Panc1 (cell line): ENCODE measurements around the gene WDR86.

Source experiments
- POLR2AphosphoS5 ChIP-seq: IDR thresholded peaks from 2 replicates; pipeline ENCODE4 v1.6.1; 2012; ENCODE audit warnings: mild to moderate bottlenecking, low read depth, low read length, moderate library complexity
- SIN3A ChIP-seq: IDR thresholded peaks from 2 replicates; pipeline ENCODE4 v1.6.1; 2012; ENCODE audit warnings: low read depth, mild to moderate bottlenecking, low read length, moderate library complexity, borderline replicate concordance; ENCODE audit not compliant: insufficient read depth
- TCF7L2 ChIP-seq: IDR thresholded peaks from 2 replicates; pipeline ENCODE4 v1.6.1; 2011; ENCODE audit warnings: mild to moderate bottlenecking, low read depth, low read length, inconsistent platforms
- TF ChIP-seq, protein P1 (sequence below): fragments of 450-650 bp; IDR thresholded peaks from 2 replicates; pipeline ENCODE4 v1.5.1; 2017; ENCODE audit warnings: mild to moderate bottlenecking
- TF ChIP-seq, protein P2 (sequence below), 2 experiments: IDR thresholded peaks; 2 replicates each; pipeline ENCODE4 v1.6.1; 2011 to 2012; ENCODE audit warnings: low read depth in 2 of 2, control low read depth in 1 of 2, low read length in 1 of 2, mild to moderate bottlenecking in 1 of 2, moderate library complexity in 1 of 2; ENCODE audit not compliant: insufficient read depth in 1 of 2

DNA sequence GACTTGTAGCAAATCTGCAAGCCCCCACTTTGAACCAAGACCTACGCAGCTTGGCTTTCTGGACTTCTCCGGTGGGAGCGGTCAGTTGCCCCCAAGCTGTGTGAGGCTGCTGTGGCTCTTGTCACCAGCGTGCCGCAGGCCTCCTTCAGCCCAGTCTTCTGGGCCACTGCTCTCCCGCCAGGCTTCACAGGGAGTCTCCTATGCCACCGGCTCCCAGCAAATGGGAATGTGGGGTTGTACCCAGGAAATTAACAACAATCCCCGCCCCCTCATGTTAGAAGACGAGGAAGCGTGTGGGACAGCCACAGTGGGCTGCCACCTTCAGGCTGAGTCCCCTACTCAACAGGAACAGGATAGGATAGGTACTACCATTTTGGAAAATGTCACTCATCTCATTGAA is 4.2 kb downstream of the WDR86 start:
- TF ChIP-seq, protein P1, sequence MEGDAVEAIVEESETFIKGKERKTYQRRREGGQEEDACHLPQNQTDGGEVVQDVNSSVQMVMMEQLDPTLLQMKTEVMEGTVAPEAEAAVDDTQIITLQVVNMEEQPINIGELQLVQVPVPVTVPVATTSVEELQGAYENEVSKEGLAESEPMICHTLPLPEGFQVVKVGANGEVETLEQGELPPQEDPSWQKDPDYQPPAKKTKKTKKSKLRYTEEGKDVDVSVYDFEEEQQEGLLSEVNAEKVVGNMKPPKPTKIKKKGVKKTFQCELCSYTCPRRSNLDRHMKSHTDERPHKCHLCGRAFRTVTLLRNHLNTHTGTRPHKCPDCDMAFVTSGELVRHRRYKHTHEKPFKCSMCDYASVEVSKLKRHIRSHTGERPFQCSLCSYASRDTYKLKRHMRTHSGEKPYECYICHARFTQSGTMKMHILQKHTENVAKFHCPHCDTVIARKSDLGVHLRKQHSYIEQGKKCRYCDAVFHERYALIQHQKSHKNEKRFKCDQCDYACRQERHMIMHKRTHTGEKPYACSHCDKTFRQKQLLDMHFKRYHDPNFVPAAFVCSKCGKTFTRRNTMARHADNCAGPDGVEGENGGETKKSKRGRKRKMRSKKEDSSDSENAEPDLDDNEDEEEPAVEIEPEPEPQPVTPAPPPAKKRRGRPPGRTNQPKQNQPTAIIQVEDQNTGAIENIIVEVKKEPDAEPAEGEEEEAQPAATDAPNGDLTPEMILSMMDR: no peak
- TF ChIP-seq POLR2AphosphoS5: no peak
- no peak for TF ChIP-seq TCF7L2
- TF ChIP-seq, protein P2, sequence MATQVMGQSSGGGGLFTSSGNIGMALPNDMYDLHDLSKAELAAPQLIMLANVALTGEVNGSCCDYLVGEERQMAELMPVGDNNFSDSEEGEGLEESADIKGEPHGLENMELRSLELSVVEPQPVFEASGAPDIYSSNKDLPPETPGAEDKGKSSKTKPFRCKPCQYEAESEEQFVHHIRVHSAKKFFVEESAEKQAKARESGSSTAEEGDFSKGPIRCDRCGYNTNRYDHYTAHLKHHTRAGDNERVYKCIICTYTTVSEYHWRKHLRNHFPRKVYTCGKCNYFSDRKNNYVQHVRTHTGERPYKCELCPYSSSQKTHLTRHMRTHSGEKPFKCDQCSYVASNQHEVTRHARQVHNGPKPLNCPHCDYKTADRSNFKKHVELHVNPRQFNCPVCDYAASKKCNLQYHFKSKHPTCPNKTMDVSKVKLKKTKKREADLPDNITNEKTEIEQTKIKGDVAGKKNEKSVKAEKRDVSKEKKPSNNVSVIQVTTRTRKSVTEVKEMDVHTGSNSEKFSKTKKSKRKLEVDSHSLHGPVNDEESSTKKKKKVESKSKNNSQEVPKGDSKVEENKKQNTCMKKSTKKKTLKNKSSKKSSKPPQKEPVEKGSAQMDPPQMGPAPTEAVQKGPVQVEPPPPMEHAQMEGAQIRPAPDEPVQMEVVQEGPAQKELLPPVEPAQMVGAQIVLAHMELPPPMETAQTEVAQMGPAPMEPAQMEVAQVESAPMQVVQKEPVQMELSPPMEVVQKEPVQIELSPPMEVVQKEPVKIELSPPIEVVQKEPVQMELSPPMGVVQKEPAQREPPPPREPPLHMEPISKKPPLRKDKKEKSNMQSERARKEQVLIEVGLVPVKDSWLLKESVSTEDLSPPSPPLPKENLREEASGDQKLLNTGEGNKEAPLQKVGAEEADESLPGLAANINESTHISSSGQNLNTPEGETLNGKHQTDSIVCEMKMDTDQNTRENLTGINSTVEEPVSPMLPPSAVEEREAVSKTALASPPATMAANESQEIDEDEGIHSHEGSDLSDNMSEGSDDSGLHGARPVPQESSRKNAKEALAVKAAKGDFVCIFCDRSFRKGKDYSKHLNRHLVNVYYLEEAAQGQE (IDR thresholded peaks at IDR 0.05; ENCODE audit: insufficient read depth in 1 of 2, low read depth in 2 of 2, low read length in 1 of 2): no peak
- TF ChIP-seq SIN3A: no peak
